ENCODE results near the gene NECTIN1. TPM values are rescaled to one million over a fixed set of nuclear protein-coding genes. Genes with fewer than 3 reads are reported as not detected.
A peak's percentile ranks its signal among the peaks of the same experiment; 100 is the strongest.

Gene NECTIN1
- total RNA-seq, 1 donor from 2014 or later = 3.1 TPM

DNA sequence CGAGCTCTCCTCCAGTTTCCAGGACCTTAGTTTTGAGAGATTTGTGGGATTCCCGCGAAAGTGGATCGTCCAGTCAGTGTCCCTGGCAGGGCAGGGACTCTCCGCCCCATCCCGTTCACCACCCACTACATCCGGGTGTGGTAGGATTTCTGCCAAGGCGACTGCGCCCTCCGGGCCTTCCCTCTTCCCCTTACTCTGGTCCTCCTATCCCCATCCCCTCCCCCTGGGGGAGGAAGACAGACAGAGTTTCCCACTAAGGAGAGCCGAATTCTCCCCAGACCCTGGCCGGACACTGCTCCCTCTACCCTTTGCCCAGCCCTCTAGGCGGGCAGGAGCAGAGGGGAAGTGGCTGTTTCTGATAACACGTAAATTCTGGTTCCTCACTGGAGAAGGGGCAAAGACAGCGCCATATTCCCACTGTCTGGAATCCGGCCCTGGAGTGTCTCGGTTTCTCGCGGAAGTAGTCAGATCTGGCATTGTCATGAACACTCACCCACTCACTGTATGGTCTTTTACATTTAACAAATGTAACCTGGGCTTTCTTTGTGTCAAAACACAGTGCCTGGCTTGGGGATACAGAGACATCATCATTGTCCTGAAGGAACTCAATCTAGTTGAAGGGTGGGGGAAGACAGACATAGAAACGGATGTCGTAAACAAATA, 1.1 kb upstream of the NECTIN1 start:
- DNase-seq = peak; percentile 61

DNA sequence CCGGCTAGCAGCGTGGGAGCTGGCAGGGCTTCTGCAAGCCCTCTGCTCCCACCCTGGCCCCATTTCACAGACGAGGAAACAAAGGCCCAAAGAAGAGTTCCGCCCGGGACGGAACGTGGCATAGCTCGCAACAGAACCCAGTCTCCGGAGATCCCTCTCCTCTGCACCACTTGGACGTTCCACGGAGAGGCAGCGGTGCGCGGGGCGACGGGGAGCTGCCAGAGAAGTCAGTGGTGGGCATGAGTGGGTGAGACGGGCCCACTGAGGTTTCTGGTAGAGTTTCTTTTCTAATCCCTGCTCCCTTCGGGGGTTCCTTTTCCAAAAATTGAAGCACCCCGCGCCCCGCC, 554 bp upstream of the NECTIN1 start:
- no peak for DNase-seq

GRCh38 chr11:119728211-119728626, 781 bp downstream of the NECTIN1 start:
- DNase-seq = peak; percentile 27

DNA sequence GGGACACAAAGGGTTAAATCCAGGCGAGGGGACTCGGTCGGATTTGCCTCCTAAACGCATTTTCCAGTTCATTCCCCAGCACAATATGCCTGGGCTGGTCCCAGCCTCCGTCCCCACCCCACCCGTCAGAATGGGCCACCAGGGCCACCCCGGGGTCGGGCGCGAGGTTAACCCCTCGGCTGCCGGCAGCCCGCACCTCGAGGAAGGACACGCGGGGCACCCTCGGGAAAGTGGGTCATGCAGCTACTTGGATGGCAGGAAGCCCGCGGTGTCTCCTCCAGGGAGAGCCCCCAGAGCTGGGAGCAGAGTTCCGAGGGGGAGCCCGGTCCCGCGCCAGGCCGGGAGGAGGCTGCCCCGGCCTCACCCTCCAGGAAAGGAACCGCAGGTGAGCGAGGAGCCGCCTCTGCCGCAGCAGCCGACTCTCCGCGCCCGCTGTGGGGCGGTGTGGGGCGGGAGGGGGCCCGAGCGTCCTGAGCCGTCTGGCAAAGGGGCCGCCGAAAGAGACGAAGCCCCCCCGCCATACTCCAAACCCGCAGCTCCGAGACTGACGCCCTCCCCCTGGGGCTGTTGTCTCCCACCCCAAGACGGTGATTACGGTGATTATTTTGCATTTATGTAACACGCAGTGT, 1.4 kb downstream of the NECTIN1 start:
- peak; percentile 28 for DNase-seq

DNA sequence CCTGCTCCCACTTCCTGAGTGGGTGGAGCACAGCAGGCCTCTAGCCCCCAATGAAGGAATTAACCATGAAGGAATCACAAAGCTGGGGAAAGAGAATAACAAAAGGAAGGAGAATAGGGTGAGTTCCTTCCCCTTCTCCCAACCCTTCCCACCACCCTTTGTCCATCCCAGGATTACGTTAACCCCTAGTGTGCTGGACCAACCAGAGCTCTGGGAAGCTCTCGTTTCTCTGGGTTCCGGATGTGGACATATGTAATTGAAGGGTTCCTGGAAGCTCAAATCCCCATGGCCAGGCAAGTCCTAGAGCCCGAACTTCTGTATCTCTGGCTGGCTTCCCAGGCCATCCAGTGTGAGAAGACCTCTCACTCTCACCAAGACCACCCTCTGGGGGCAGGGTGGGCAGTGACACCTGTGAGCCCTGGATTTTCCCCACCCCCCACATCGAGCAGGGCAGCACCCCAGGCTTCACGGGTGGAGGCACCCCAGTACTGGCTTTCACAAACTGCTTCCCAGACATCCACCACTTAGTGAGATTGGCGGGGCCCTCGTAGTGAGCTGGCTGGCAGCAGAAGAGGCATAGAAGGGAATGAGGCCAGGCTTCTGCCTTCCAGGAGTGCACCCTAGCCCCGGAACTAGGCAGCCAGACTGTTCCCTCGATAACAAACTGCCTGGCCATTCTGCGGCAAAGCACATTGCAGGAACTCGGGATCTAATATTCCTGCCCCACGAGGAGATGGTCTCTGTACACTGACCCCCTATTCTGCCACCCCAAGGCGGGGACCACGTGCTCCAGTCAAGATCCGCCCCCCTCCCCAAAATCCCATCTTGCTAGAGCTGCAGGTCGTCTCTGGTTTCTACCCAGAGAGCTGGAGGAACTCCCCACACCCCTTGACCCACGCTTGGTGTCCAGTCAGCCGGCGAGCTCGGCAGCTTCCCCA, 2.1 kb downstream of the NECTIN1 start:
- no peak for DNase-seq

DNA sequence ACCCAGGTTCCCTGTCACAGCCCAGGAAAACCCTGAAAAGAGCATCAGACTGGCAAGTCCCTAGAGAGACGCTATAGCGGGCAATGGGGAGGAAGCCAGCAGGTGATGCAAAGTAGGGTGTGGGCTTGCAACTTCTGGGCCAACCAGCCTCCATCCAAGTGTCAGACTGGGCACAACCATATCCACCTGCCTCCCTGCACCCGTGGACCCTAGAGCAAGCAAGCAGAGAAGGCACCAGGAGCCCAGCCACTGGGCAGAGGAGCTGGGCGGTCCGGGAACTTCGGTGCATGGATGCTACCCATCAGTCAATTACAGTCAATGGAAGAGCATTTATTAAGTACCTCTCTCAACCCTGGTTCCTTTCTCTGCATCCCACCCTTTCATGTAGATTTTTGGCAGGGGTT, 2.8 kb downstream of the NECTIN1 start:
- DNase-seq = no peak

DNA sequence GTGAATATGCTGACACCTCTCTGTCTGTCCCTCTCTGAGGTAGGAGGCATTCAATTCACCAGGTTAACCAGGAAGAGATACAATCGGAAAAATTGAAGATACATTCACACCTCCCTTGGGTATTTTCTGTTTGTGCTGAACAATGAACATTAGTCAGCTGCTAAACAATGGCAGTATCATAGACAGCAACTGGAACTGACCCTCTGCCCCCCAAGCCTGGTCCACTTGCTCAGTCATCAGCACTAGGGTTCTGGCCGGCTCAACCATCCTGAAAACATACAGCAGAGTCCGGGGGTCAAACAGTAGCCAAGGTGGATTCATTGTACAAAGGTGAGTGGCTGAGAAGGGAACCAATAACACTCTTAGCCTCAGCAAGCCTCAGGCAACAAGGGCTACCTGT, 4.0 kb downstream of the NECTIN1 start:
- DNase-seq = peak; percentile 45

DNA sequence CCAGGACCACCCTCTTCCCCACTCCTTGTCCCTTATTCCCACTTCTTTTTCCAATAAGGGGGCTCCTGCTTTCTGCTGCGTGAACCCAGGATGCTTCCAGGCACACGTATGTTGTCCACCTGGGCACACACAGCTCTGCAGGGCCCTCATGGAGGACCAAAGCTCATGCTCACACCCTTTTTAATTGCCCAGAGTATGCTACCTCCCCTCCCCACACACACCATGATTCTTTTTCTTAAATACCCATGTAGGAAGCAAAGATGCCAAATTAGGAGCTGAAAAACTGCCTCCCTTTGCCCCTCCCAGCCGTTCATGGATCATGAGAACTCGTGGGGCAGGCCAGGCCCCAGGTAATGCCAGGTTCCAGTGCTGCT, 5.1 kb downstream of the NECTIN1 start:
- DNase-seq = no peak

GRCh38 chr11:119723243-119723951, 5.6 kb downstream of the NECTIN1 start:
- no peak for DNase-seq

- DNase-seq = no peak
These were observed 6.7 kb downstream of the NECTIN1 start for GRCh38 chr11:119722281-119722794.

DNA sequence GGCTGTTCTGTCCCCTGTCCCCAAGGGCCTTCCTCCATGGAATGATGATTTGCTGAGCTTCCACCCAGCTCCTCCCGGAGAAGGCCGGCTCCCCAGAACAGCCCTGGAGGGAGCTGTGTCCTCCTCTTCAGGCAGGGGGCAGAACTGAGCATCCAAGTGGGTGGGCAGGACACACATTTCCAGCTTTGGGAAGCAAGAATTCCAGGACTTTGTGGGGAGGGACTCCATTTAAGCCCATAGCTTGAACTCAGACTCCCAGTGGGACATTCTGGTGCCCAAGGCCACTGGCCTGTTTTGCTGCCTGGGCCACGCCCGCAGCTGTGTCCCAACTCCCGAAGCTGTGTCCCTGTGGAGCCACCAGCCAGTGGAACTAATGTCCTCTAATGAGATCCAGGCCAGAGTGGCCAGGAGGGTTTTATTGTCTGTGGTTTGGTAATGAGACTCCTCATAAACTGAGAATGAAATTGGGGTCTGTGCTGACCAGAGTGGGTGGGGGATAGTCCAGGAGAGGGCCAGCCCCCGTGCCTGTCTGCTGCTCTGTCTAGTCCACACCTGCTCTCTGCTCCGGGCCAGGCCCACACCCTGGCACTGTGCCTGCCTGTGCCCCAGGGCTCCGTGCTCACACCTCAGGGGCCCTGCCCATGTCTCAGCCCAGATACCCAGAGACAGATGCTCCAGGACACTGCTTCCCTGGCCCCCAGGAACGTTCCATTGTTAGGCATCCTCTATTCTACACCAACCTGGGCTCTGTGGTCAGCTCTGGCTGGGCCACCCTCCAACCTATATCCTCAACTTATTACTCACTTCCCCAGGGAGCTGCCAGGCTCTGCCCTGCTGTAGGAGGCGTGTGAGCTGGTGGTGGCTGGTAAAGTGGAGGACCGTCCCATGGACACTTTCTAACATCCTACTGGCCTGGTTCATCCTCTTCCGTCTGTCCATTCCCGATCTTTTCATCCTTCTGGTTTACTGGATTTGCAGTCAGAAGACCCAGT, 7.6 kb downstream of the NECTIN1 start:
- peak; percentile 42 for DNase-seq

DNA sequence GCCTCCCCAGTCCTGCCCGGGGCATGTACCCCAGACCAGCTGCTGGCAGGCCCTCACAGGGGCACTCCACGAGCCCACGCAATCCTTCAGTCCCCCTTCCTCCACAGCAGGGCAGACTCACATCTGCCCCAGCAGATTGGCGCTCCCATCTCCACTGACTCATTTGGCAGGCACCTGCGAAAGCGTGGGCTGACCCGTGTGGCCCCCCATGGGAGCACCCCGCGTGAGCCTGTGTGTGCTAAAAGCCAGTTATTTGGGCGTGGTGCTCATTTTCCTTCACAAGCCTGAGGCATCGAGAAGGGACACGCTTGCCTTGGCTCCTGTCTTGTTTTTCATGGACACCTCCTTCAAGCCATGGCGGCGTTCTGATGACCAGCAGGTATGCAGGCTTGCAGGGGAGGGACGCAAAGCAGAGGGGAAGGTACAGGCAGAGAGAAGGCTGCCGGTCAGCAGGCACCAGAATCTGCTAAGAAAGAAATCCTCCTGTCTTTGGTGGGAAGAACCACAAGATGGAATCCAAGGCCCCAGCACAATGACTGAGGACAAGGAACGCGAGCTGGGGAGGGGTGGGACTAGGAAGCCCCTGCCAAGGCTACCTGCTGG, 8.6 kb downstream of the NECTIN1 start:
- no peak for DNase-seq

DNA sequence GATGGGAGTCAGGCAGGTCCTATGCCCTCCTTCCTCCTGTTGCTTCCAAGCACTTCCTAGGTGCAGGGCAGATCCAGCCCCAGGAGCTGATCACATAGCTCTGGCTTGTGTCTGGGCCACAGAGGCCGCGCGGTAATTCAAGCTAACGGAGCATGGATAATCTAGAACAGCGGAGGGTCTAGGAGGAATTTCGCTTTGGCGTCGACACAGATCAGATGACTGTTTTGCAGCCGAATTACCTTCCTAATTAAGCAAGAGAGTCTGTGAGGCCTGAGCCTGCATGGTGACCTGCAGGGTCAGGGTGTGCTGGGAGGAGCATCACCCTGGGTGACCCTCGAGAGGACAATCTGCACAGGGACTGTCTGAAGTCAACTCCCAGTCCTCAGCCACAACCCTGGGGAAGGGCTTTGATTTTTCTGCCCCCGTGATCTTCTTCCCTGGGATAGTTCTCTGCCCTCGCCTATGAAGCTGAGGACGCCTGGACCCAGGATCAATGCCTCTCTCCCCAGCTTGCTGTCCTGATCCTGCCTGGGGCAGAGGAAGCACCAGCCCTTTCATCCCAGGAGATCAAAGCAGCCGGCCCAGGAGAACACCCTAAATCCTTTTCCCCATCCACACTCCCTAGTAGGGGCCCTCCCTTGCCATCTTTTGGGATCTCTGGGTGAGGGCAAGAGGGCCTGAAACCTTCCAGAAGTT, 11.0 kb downstream of the NECTIN1 start:
- DNase-seq = no peak

- DNase-seq = no peak
These were observed 12.2 kb downstream of the NECTIN1 start for GRCh38 chr11:119716582-119717498.

DNA sequence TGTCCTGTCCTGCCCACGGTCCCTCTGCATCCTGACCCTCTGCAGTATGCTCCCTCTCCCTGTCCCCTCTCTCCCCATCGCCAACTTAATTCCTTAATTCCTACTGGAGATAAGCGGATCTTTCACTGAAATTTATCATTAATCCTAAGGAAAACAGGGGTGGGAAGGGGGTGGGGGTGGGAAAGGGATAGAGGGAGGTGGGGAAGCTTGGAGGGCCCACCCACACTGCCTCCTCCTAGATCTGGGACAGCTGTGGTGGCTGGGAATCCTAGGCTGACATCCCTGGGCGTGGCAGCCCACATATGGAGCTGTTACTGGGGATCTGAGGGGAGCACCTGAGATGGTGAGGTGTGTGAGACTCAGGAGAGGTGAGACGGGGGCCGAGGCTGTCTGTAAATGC, 14.4 kb downstream of the NECTIN1 start:
- no peak for DNase-seq

GRCh38 chr11:119714189-119714588, 14.8 kb downstream of the NECTIN1 start:
- no peak for DNase-seq

DNA sequence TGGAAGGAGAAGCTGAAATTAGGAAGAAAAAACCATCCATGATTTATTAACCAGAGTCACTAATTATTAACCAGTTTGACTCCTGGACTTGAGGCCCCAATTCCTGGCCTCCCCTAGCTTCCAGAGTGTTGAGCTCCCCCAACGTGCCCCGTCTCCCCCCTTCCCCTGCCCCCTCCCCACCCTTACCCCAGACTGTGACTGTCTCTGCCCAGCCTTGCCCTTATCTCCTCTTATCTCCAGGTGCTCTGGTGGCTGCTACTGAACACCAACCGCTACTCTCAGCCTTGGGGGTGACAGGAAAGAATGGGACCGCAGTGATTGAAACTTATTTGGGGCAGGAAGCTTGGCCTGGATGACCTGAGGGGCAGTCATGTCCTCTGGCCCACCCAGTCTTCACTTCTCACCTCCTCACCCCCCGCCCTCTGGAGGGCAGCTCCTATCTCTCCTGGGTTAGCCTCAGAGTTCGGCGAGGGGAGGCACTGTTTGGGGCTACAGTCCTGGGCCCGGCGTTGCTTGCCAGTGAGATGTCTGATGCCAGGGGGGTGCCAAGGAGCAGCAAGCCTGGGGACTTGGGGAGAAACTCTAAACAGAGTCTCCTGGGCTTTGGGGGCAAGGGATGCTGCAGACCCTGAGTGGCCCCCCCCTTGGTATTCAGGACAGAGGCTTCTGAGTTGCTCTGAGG, 15.5 kb downstream of the NECTIN1 start:
- no peak for DNase-seq
